ENCODE results near the gene ITGA6.

The ITGA6 gene

GRCh38 chr2:172470958-172471922, 43.9 kb downstream of the ITGA6 start:
- H3K4me3 ChIP-seq = no peak overlapping the region

GRCh38 chr2:172472446-172473033, 45.2 kb downstream of the ITGA6 start:
- H3K36me3 ChIP-seq (replicated peaks) = no peaks in the 10 kb centered on the region; the same call in 1 of the 2 replicates
- no peaks in the 10 kb centered on the region for H3K9me3 ChIP-seq
- no peak for DNase-seq (ENCODE audit: low spot score in 2 of 2)
- in situ Hi-C loops (cut with MboI; ENCODE audit: low sequenced_read_pairs) = loop anchor here (25.0 kb wide), 2 partner anchors 760 to 910 kb away; no protein-coding TSS in a partner anchor
- H3K4me1 ChIP-seq = peaks cover 18% of the 10 kb centered on the region
- H3K27me3 ChIP-seq (ENCODE audit: low read depth) = no peaks in the 10 kb centered on the region
- no peak overlapping the region for H3K4me3 ChIP-seq

More at GRCh38 chr2:172470958-172471922, 43.9 kb downstream of the ITGA6 start:
- Histone ChIP-seq H3K9me3 (no peaks in the 10 kb centered on the region), H3K27me3 (ENCODE audit: low read depth) (no peaks in the 10 kb centered on the region), H3K4me1 (peaks cover 18% of the 10 kb centered on the region), H3K36me3 (replicated peaks) (no peaks in the 10 kb centered on the region; the same call in 1 of the 2 replicates)
- in situ Hi-C loops (cut with MboI; ENCODE audit: low sequenced_read_pairs) = loop anchor here (25.0 kb wide), 2 partner anchors 759 to 909 kb away; no protein-coding TSS in a partner anchor
- DNase-seq (ENCODE audit: low spot score in 2 of 2) = peak; percentile 41 to 48

GRCh38 chr2:172473167-172473566, 45.8 kb downstream of the ITGA6 start:
- no peak for DNase-seq (ENCODE audit: low spot score in 2 of 2)
- no peaks in the 10 kb centered on the region for H3K27me3 ChIP-seq (ENCODE audit: low read depth)
- no peaks in the 10 kb centered on the region; the same call in 1 of the 2 replicates for H3K36me3 ChIP-seq (replicated peaks)
- H3K4me3 ChIP-seq = no peak overlapping the region
- in situ Hi-C loops (cut with MboI; ENCODE audit: low sequenced_read_pairs) = loop anchor here (25.0 kb wide), 2 partner anchors 761 to 911 kb away; no protein-coding TSS in a partner anchor
- no peaks in the 10 kb centered on the region for H3K9me3 ChIP-seq
- peaks cover 18% of the 10 kb centered on the region for H3K4me1 ChIP-seq

GRCh38 chr2:172478353-172478752, 51.0 kb downstream of the ITGA6 start:
- in situ Hi-C loops (cut with MboI; ENCODE audit: low sequenced_read_pairs) = no loop called here
- DNase-seq (ENCODE audit: low spot score in 2 of 2) = no peak
- H3K36me3 ChIP-seq (replicated peaks) = no peaks in the 10 kb centered on the region; the same call in 1 of the 2 replicates

GRCh38 chr2:172480301-172481218, 53.2 kb downstream of the ITGA6 start:
- H3K4me3 ChIP-seq = no peak overlapping the region
- no peaks in the 10 kb centered on the region for H3K27me3 ChIP-seq (ENCODE audit: low read depth)
- H3K9me3 ChIP-seq = no peaks in the 10 kb centered on the region
- peaks cover 3% of the 10 kb centered on the region; the same call in 1 of the 2 replicates for H3K4me1 ChIP-seq
- H3K36me3 ChIP-seq (replicated peaks) = no peaks in the 10 kb centered on the region; the same call in 1 of the 2 replicates
- in situ Hi-C loops (cut with MboI; ENCODE audit: low sequenced_read_pairs) = no loop called here
- peak; percentile 12 to 48 for DNase-seq (ENCODE audit: low spot score in 2 of 2)

More at GRCh38 chr2:172478353-172478752, 51.0 kb downstream of the ITGA6 start:
- Histone ChIP-seq H3K4me3 (no peak overlapping the region), H3K9me3 (no peaks in the 10 kb centered on the region), H3K4me1 (peaks cover 3% of the 10 kb centered on the region; the same call in 1 of the 2 replicates), H3K27me3 (ENCODE audit: low read depth) (no peaks in the 10 kb centered on the region)

- Histone ChIP-seq H3K4me1 (peaks cover 3% of the 10 kb centered on the region; the same call in 1 of the 2 replicates), H3K36me3 (replicated peaks) (no peaks in the 10 kb centered on the region; the same call in 1 of the 2 replicates), H3K4me3 (no peak overlapping the region), H3K9me3 (no peaks in the 10 kb centered on the region), H3K27me3 (ENCODE audit: low read depth) (no peaks in the 10 kb centered on the region)
- in situ Hi-C loops (cut with MboI; ENCODE audit: low sequenced_read_pairs) = no loop called here
- no peak for DNase-seq (ENCODE audit: low spot score in 2 of 2)
Measured at GRCh38 chr2:172481507-172482262, 54.3 kb downstream of the ITGA6 start.

- in situ Hi-C loops (cut with MboI; ENCODE audit: low sequenced_read_pairs) = no loop called here
- Histone ChIP-seq H3K4me1 (peaks cover 3% of the 10 kb centered on the region; the same call in 1 of the 2 replicates), H3K9me3 (no peaks in the 10 kb centered on the region), H3K4me3 (no peak overlapping the region), H3K27me3 (ENCODE audit: low read depth) (no peaks in the 10 kb centered on the region), H3K36me3 (replicated peaks) (no peaks in the 10 kb centered on the region; the same call in 1 of the 2 replicates)
- peak in 1 of 2 experiments; percentile 18 for DNase-seq (ENCODE audit: low spot score in 2 of 2)
Measured at GRCh38 chr2:172484253-172484652, 56.9 kb downstream of the ITGA6 start.

GRCh38 chr2:172484706-172485105, 57.3 kb downstream of the ITGA6 start:
- Histone ChIP-seq H3K36me3 (replicated peaks) (no peaks in the 10 kb centered on the region; the same call in 1 of the 2 replicates), H3K4me3 (no peak overlapping the region), H3K4me1 (peaks cover 3% of the 10 kb centered on the region; the same call in 1 of the 2 replicates), H3K9me3 (no peaks in the 10 kb centered on the region), H3K27me3 (ENCODE audit: low read depth) (no peaks in the 10 kb centered on the region)
- in situ Hi-C loops (cut with MboI; ENCODE audit: low sequenced_read_pairs) = no loop called here
- DNase-seq (ENCODE audit: low spot score in 2 of 2) = no peak

- Histone ChIP-seq H3K27me3 (ENCODE audit: low read depth) (no peaks in the 10 kb centered on the region), H3K9me3 (no peaks in the 10 kb centered on the region), H3K4me1 (no peaks in the 10 kb centered on the region), H3K4me3 (no peak overlapping the region), H3K36me3 (replicated peaks) (no peaks in the 10 kb centered on the region)
- DNase-seq (ENCODE audit: low spot score in 2 of 2) = no peak
- in situ Hi-C loops (cut with MboI; ENCODE audit: low sequenced_read_pairs) = no loop called here
Measured at GRCh38 chr2:172488556-172488955, 61.2 kb downstream of the ITGA6 start.

GRCh38 chr2:172489681-172490080, 62.3 kb downstream of the ITGA6 start:
- no peaks in the 10 kb centered on the region for H3K9me3 ChIP-seq
- H3K36me3 ChIP-seq (replicated peaks) = no peaks in the 10 kb centered on the region
- no peak overlapping the region for H3K4me3 ChIP-seq
- no peak for DNase-seq (ENCODE audit: low spot score in 2 of 2)
- in situ Hi-C loops (cut with MboI; ENCODE audit: low sequenced_read_pairs) = no loop called here
- no peaks in the 10 kb centered on the region for H3K4me1 ChIP-seq
- no peaks in the 10 kb centered on the region for H3K27me3 ChIP-seq (ENCODE audit: low read depth)

GRCh38 chr2:172496160-172496608, 68.8 kb downstream of the ITGA6 start:
- H3K36me3 ChIP-seq (replicated peaks) = no peaks in the 10 kb centered on the region

GRCh38 chr2:172507199-172507598, 79.8 kb downstream of the ITGA6 start:
- Histone ChIP-seq H3K4me1 (no peaks in the 10 kb centered on the region), H3K27me3 (ENCODE audit: low read depth) (no peaks in the 10 kb centered on the region), H3K9me3 (no peaks in the 10 kb centered on the region), H3K4me3 (no peak overlapping the region), H3K36me3 (replicated peaks) (no peaks in the 10 kb centered on the region)
- in situ Hi-C loops (cut with MboI; ENCODE audit: low sequenced_read_pairs) = no loop called here
- DNase-seq (ENCODE audit: low spot score in 2 of 2) = no peak

More at GRCh38 chr2:172496160-172496608, 68.8 kb downstream of the ITGA6 start:
- Histone ChIP-seq H3K4me3 (no peak overlapping the region), H3K4me1 (no peaks in the 10 kb centered on the region), H3K27me3 (ENCODE audit: low read depth) (no peaks in the 10 kb centered on the region), H3K9me3 (no peaks in the 10 kb centered on the region)
- no peak for DNase-seq (ENCODE audit: low spot score in 2 of 2)
- in situ Hi-C loops (cut with MboI; ENCODE audit: low sequenced_read_pairs) = no loop called here
